NT2/D1 (cell line): ENCODE data around the gene MACF1.

Experiments
- SUZ12 ChIP-seq: IDR thresholded peaks from 2 replicates; pipeline ENCODE4 v1.6.1; 2011; ENCODE audit not compliant: insufficient read length, insufficient read depth; ENCODE audit errors: extremely low read depth
- YY1 ChIP-seq: IDR thresholded peaks from 2 replicates; pipeline ENCODE4 v1.6.1; 2011; ENCODE audit not compliant: insufficient read length, insufficient read depth

GRCh38 chr1:39436842-39437241, 232.3 kb downstream of the MACF1 start:
- TF ChIP-seq SUZ12 (no peak), YY1 (no peak)
